HCT116 (cell line): Measurements from ENCODE around the gene UTF1.

Source experiments
- CEBPB ChIP-seq: IDR thresholded peaks from 2 replicates; pipeline ENCODE4 v1.6.1; 2012; ENCODE audit warnings: low read depth
- CTCF ChIP-seq, 3 experiments: fragments of 200-600 bp in 1 of 3; sonication (generic) in 1 of 3; IDR thresholded peaks in 2 of 3; conservative IDR thresholded peaks in 1 of 3; 2 replicates each; pipeline ENCODE4 v1.5.1; 2012 to 2017; ENCODE audit warnings: low read depth in 2 of 3, low read length in 2 of 3, antibody characterized with exemption in 1 of 3, borderline replicate concordance in 1 of 3, control low read depth in 1 of 3, mild to moderate bottlenecking in 1 of 3, mixed read lengths in 1 of 3, mixed run types in 1 of 3, moderate library complexity in 1 of 3; ENCODE audit not compliant: insufficient read depth in 1 of 3
- POLR2A ChIP-seq: IDR thresholded peaks from 2 replicates; pipeline ENCODE4 v1.7.0; 2011; ENCODE audit warnings: borderline replicate concordance; ENCODE audit not compliant: insufficient read depth, insufficient read length; ENCODE audit errors: extremely low read depth
- POLR2AphosphoS5 ChIP-seq: IDR thresholded peaks from 2 replicates; pipeline ENCODE4 v1.6.1; 2011; ENCODE audit warnings: mild to moderate bottlenecking, low read depth, low read length, moderate library complexity
- TF ChIP-seq, protein P1 (sequence below): IDR thresholded peaks from 2 replicates; pipeline ENCODE4 v1.6.1; 2012

DNA sequence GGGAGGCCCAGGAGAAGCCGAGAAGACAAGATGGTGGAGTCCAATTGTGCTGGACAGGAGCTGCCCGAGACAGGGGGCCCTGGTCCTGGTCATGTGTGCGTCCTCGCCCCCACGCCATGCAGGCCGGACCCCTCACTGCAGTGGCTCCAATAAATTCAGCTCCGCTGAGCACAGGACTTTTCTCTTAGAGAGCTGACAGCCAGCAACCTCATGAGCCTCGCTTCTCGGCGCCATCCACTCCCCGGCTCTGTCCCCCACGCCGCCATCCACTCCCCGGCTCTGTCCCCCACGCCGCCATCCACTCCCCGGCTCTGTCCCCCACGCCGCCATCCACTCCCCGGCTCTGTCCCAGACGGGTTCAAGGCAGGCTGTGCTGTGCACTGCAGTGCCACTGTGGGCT lies 2.8 kb upstream of the UTF1 start:
- TF ChIP-seq, protein P1, sequence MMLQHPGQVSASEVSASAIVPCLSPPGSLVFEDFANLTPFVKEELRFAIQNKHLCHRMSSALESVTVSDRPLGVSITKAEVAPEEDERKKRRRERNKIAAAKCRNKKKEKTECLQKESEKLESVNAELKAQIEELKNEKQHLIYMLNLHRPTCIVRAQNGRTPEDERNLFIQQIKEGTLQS: no peak
- TF ChIP-seq CTCF (IDR thresholded peaks at IDR 0.05 in 2 of 3, conservative IDR thresholded peaks at IDR 0.05 in 1 of 3; ENCODE audit: borderline replicate concordance in 1 of 3, insufficient read depth in 1 of 3, low read depth in 2 of 3, low read length in 2 of 3) (no peak), POLR2AphosphoS5 (no peak), CEBPB (no peak), POLR2A (no peak)
